HG02973 (cell line): Measurements from ENCODE around the gene GBP7.
"Not testable (repeated sequence)": the region's sequence is repeated elsewhere in the genome, so short reads cannot be mapped to it uniquely, and the experiment has no call there.

Experiments used
- ATAC-seq: cut with Tn5 transposase; IDR thresholded peaks from one replicate; pipeline ENCODE4 v1.9.1; 2021; ENCODE audit warnings: moderate library complexity; ENCODE audit not compliant: unreplicated experiment

GBP7 gene

GRCh38 chr1:89175601-89176256 lies at the start of gene GBP7:
Gene GBP7, minus strand, starts transcription at chr1:89176003. Its CDS starts 4,068 bp downstream, at chr1:89171935.
- ATAC-seq = no peak

- no peak for ATAC-seq
Measured at GRCh38 chr1:89221341-89221740, 45.5 kb upstream of the GBP7 start.

GRCh38 chr1:89219851-89220250 lies 44.0 kb upstream of the GBP7 start:
- ATAC-seq = not testable (repeated sequence)

GRCh38 chr1:89218941-89219340 lies 43.1 kb upstream of the GBP7 start:
- ATAC-seq = not testable (repeated sequence)

- no peak for ATAC-seq
Measured at GRCh38 chr1:89213347-89213746, 37.5 kb upstream of the GBP7 start.

GRCh38 chr1:89211035-89211634 lies 35.3 kb upstream of the GBP7 start:
- ATAC-seq = no peak

- ATAC-seq = no peak
Measured at GRCh38 chr1:89206373-89206772, 30.6 kb upstream of the GBP7 start.

- ATAC-seq = no peak
Measured at GRCh38 chr1:89203166-89203565, 27.4 kb upstream of the GBP7 start.

GRCh38 chr1:89201106-89201794 lies 25.4 kb upstream of the GBP7 start:
- peak; percentile 59 for ATAC-seq

- ATAC-seq = no peak
Measured at GRCh38 chr1:89200663-89201062, 24.9 kb upstream of the GBP7 start.

GRCh38 chr1:89199525-89200031 lies 23.8 kb upstream of the GBP7 start:
- ATAC-seq = no peak

GRCh38 chr1:89198491-89199072 lies 22.8 kb upstream of the GBP7 start, which contains the start of gene GBP4:
Gene GBP4, minus strand, starts transcription at chr1:89198942. Its CDS starts 108 bp downstream, at chr1:89198834.
- peak; percentile 64 for ATAC-seq

GRCh38 chr1:89198081-89198480 lies 22.3 kb upstream of the GBP7 start:
- ATAC-seq = no peak

- no peak for ATAC-seq
Measured at GRCh38 chr1:89195476-89195875, 19.7 kb upstream of the GBP7 start.

- ATAC-seq = no peak
Measured at GRCh38 chr1:89191314-89191713, 15.5 kb upstream of the GBP7 start.

- ATAC-seq = no peak
Measured at GRCh38 chr1:89190017-89190416, 14.2 kb upstream of the GBP7 start.

GRCh38 chr1:89179343-89179742 lies 3.5 kb upstream of the GBP7 start:
- ATAC-seq = no peak

- ATAC-seq = no peak
Measured at GRCh38 chr1:89176971-89177370, 1.2 kb upstream of the GBP7 start.

- ATAC-seq = no peak
Measured at GRCh38 chr1:89174491-89174890, 1.3 kb downstream of the GBP7 start.

GRCh38 chr1:89172468-89173143 lies 3.2 kb downstream of the GBP7 start:
- no peak for ATAC-seq

- ATAC-seq = no peak
Measured at GRCh38 chr1:89171067-89171438, 4.8 kb downstream of the GBP7 start.
